Endothelial cell of umbilical vein (primary cell): Measurements from ENCODE around the gene TMEM38A.

Source experiments
- CTCF ChIP-seq, 2 donors: IDR thresholded peaks; 1 replicate in 1 of 2; 2 replicates in 1 of 2; pipeline ENCODE4 v1.5.1; 2011; ENCODE audit warnings: low read length in 2 of 2, mild to moderate bottlenecking in 2 of 2, moderate library complexity in 2 of 2, control low read depth in 1 of 2, inconsistent platforms in 1 of 2, low read depth in 1 of 2; ENCODE audit not compliant: insufficient read depth in 1 of 2; ENCODE audit errors: extremely low read depth in 1 of 2
- EZH2 ChIP-seq: IDR thresholded peaks from 2 replicates; pipeline ENCODE4 v1.6.1; 2012; ENCODE audit warnings: borderline replicate concordance, low read depth, mild to moderate bottlenecking, moderate library complexity, low read length, inconsistent platforms; ENCODE audit not compliant: severe bottlenecking
- FOS ChIP-seq: IDR thresholded peaks from 2 replicates; pipeline ENCODE4 v1.6.1; 2011; ENCODE audit warnings: mild to moderate bottlenecking, low read length, moderate library complexity, borderline replicate concordance; ENCODE audit not compliant: insufficient read depth
- JUN ChIP-seq: IDR thresholded peaks from 2 replicates; pipeline ENCODE4 v1.6.1; 2011; ENCODE audit warnings: borderline replicate concordance, low read depth; ENCODE audit not compliant: insufficient read length, insufficient read depth
- MAX ChIP-seq: IDR thresholded peaks from 2 replicates; pipeline ENCODE4 v1.6.1; 2011; ENCODE audit not compliant: insufficient read depth, insufficient read length
- POLR2A ChIP-seq: IDR thresholded peaks from 2 replicates; pipeline ENCODE4 v1.6.1; 2012; ENCODE audit warnings: low read depth, mild to moderate bottlenecking, control low read depth, low read length

- TF ChIP-seq CTCF (IDR thresholded peaks at IDR 0.05; ENCODE audit: extremely low read depth in 1 of 2, insufficient read depth in 1 of 2, low read depth in 1 of 2, low read length in 2 of 2), result no peak
- TF ChIP-seq POLR2A, result no peak
- no peak for TF ChIP-seq FOS
- no peak for TF ChIP-seq JUN
- no peak for TF ChIP-seq EZH2
- no peak for TF ChIP-seq MAX
Measured at GRCh38 chr19:16721051-16721450, 60.1 kb downstream of the TMEM38A start.
